Dendritic cell treated with granulocyte-macrophage colony-stimulating factor and Interleukin-4, amounts not matched to agents 40 ng/mL and 50 ng/mL, for 4 days (primary cell): Measurements from ENCODE around the gene ZDHHC13.

Experiments
- H3K27ac Mint-ChIP-seq: one replicate; pipeline ENCODE4 v1.8.0; 2022; ENCODE audit warnings: mild to moderate bottlenecking, mixed read lengths
- H3K27me3 Mint-ChIP-seq: one replicate; pipeline ENCODE4 v1.8.0; 2022; ENCODE audit warnings: mild to moderate bottlenecking, mixed read lengths
- H3K36me3 Mint-ChIP-seq: one replicate; pipeline ENCODE4 v1.8.0; 2022; ENCODE audit warnings: low read depth, mixed read lengths
- H3K4me1 Mint-ChIP-seq: one replicate; pipeline ENCODE4 v1.8.0; 2022; ENCODE audit warnings: low read depth, mixed read lengths
- H3K4me3 Mint-ChIP-seq: one replicate; pipeline ENCODE4 v1.8.0; 2022; ENCODE audit warnings: mild to moderate bottlenecking, moderate library complexity, mixed read lengths
- H3K9me3 Mint-ChIP-seq: one replicate; pipeline ENCODE4 v1.8.0; 2022; ENCODE audit warnings: mixed read lengths
- intact Hi-C: fragments of 100-400 bp; cut with micrococcal nuclease; formaldehyde crosslinking; loops from one replicate; pipeline ENCODE4 v1.15.0; 2022

Gene ZDHHC13, protein sequence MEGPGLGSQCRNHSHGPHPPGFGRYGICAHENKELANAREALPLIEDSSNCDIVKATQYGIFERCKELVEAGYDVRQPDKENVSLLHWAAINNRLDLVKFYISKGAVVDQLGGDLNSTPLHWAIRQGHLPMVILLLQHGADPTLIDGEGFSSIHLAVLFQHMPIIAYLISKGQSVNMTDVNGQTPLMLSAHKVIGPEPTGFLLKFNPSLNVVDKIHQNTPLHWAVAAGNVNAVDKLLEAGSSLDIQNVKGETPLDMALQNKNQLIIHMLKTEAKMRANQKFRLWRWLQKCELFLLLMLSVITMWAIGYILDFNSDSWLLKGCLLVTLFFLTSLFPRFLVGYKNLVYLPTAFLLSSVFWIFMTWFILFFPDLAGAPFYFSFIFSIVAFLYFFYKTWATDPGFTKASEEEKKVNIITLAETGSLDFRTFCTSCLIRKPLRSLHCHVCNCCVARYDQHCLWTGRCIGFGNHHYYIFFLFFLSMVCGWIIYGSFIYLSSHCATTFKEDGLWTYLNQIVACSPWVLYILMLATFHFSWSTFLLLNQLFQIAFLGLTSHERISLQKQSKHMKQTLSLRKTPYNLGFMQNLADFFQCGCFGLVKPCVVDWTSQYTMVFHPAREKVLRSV

DNA sequence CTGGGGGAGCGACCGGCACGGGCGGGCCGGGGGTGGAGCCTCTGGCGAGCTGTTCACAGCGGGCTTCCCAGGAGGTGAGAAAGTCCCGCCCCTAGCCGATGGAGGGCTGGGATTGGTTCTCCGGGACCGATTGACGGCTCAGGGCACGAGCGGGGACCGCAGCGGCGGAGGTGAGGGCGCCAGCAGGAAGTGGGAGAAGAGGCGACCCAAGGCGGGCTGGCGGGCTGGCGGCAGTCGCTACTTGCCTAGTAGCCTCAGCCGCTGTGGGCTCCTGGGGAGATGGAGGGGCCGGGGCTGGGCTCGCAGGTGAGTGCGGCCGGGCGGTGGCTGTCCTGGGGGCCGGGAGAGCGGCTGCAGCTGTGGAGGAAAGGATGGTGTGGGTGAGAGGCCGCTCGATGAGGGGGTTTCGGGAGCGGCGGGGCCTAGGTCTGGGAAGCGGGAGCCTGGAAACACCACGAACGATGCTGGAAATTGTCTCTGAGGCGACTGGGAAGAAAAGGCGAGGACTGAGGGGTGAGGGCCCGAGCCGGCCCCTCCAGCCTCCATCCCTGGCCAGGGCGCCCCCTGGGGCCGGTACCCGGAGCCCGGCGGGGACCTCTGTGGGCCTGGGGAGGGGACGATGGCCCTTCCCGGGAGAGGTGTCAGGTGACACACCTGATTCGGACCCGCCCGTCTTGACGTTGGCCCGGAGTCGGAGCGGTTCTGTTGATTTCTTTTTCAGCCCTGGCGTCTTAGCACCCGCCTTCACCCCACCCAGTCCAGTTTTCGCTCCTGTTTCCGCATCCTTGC lies at the start of gene ZDHHC13:
Gene ZDHHC13 (plus strand): TSS at position 198 of the 789 bp plus-strand sequence. CDS start 82 bp downstream, at position 280.
- Mint-ChIP-seq H3K4me3 (peak within 1 kb of the TSS; percentile 85), H3K4me1 (peaks cover 39% of the 10 kb centered on the region), H3K9me3 (no peaks in the 10 kb centered on the region), H3K36me3 (peaks cover 23% of the 10 kb centered on the region), H3K27ac (peak within 1 kb of the TSS; percentile 78), H3K27me3 (no peaks in the 10 kb centered on the region)
- intact Hi-C loops: loop anchor here (2.0 kb wide), 2 partner anchors 40 to 124 kb away; partner anchors contain the start of gene E2F8

DNA sequence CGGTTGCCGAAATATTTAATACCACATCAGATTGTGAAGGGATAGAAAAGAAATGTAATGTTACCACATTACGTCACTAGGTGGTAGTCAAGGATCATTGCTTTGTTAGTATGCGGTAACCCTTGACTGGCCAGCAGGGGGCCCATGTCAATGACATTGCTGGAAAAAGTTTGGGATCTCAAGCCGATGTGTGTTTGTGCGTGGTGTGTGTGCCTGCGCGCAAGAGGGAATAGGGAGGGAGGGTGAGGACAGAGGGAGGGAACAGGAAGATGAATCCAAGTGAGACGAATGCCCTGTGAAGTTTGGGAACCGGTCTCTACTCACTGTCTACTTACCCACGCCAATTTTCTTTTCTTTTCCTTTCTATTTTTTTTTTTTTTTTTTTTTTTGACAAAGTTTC lies 45.7 kb upstream of the ZDHHC13 start:
- H3K9me3 Mint-ChIP-seq: no peaks in the 10 kb centered on the region
- H3K36me3 Mint-ChIP-seq: no peaks in the 10 kb centered on the region
- no peak overlapping the region for H3K27ac Mint-ChIP-seq
- peak overlapping the region; percentile 43 for H3K4me3 Mint-ChIP-seq
- peaks cover 11% of the 10 kb centered on the region for H3K27me3 Mint-ChIP-seq
- no peaks in the 10 kb centered on the region for H3K4me1 Mint-ChIP-seq
- intact Hi-C loops: loop anchor here (1.0 to 10.0 kb wide), 2 partner anchors 84 to 482 kb away; no protein-coding TSS in a partner anchor

DNA sequence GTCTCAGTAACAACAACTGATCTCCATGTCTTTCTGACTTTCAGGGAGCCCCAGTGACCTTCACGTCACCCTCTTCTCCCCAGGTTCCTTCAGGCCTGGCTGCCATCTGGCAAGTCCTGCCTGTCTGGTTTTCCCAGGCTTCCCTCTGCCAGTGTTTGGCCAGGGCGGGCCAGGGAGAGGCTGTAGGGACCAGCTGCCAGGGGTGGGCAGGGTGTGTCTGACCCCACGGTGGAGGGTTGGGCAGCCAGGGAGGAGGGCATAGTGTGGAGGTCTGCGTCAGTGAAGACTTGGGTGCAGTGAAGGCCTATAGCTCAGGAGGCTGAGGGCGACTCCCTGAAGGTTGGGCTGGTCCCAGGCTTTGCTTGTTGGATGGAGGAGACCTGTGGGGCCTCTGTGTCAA lies 44.5 kb upstream of the ZDHHC13 start:
- H3K4me3 Mint-ChIP-seq: no peak overlapping the region
- peaks cover 5% of the 10 kb centered on the region for H3K27me3 Mint-ChIP-seq
- intact Hi-C loops: loop anchor here (10.0 kb wide), 1 partner anchor 82 kb away; no protein-coding TSS in a partner anchor
- no peaks in the 10 kb centered on the region for H3K4me1 Mint-ChIP-seq
- no peaks in the 10 kb centered on the region for H3K9me3 Mint-ChIP-seq
- no peak overlapping the region for H3K27ac Mint-ChIP-seq
- no peaks in the 10 kb centered on the region for H3K36me3 Mint-ChIP-seq

DNA sequence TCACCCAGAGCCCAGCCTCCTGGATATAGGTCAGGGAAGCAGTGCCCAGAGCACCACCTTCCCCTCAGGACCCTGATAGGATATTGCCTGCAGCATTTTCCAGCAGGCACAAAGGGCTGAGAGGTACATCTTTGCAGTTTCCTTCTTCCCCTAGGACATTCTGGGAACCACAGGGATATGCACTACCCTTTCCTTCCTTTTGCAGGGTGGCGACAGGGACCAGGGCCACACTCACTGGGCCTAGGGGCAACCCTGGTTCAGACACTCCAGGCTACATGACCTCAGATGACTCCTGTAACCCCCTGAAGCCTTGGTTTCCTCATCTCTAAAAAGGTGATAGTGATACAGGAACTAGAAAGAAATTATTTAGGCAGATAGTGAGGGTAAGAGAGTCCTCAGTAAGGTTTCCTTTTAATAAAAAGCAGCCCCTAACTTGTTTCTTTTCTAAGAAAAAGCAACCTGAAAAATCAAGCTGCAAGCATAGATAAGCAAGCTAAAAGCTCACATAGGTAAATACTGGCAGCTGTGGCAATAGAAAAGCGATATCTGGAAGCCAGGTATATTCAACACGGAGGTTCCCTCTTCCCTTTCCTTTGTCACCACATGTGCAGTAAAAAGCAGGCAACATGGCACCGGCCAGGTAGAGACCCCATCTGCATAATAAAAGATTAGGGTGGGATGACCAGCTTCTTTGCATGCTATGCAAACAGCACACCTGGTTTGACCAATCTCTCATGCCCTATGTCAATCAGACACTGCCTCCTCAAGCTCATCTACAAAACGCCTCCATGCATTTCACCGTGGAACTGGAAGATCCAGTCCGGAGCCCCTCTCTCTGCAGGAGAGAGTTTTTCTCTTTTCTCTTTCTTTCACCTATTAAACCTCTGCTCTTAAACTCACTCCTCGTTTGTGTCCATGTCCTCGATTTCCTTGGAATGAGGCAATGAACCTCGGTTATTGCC lies 43.2 kb upstream of the ZDHHC13 start:
- no peaks in the 10 kb centered on the region for H3K9me3 Mint-ChIP-seq
- H3K27ac Mint-ChIP-seq: no peak overlapping the region
- no peaks in the 10 kb centered on the region for H3K36me3 Mint-ChIP-seq
- H3K4me1 Mint-ChIP-seq: no peaks in the 10 kb centered on the region
- no peak overlapping the region for H3K4me3 Mint-ChIP-seq
- H3K27me3 Mint-ChIP-seq: peaks cover 5% of the 10 kb centered on the region
- intact Hi-C loops: loop anchor here (10.0 kb wide), 1 partner anchor 81 kb away; no protein-coding TSS in a partner anchor

DNA sequence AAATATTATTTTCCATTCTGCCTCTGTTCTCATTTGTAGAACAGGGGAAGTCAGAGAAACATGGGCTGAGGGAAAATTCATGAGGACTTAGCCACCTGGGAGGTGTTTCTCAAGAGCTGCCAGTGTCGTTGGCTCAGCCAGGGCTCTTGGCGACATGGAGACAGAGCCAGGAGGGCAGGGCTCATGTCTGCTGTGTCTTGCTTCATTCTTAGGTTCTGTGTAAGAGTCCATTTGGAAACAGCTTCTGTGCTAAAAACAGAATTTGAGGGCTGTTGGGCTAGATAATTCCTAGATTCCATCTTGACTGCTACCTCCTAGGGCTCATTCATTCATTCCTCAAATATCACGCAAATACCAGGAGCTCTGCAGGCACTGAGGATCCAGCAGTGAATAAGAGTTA lies 41.3 kb upstream of the ZDHHC13 start:
- Mint-ChIP-seq H3K4me3 (no peak overlapping the region), H3K27ac (no peak overlapping the region), H3K4me1 (no peaks in the 10 kb centered on the region), H3K27me3 (peaks cover 4% of the 10 kb centered on the region), H3K36me3 (no peaks in the 10 kb centered on the region), H3K9me3 (no peaks in the 10 kb centered on the region)
- intact Hi-C loops: loop anchor here (2.0 to 10.0 kb wide), 3 partner anchors 41 to 167 kb away; partner anchors contain the start of genes E2F8 and ZDHHC13

DNA sequence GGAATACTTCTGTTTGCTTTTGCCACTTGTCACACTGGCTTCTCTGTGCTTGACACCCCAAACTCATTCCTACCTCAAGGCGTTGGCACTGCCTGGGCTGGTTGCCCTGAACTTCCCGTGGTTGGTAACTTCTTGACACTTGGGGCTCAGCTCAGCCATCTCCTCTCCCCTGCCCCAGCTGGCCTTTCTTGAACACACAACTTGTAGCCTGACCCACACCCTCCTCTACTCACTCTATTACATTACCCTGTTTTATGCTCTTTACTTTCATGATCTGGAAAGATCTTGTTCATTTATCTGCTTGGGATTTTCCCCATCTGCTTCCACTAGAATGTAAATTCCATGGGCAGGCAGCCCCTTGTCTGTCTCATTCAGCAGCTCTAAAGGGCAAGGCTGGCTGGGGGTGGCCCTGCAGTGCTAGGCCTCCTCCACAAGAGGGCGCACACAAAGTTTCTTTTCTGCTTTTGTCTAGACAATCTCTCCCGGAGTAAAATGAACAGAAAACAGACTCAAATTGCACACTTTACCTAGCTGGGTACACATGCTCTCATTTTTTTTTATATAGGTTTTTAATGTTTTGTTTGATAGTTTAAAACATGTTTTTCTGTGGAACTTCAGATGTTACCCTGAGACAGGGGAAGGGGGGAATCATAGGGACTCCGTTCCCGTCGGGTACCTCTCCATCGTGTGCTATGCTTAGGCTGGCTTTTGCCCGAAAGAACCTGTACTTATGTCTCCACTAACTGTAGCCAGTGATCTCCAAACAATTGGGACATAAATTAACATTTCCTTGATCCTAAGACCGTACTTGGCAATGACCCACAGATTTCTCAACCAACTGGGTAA lies 40.0 kb upstream of the ZDHHC13 start:
- no peak overlapping the region for H3K4me3 Mint-ChIP-seq
- no peaks in the 10 kb centered on the region for H3K4me1 Mint-ChIP-seq
- intact Hi-C loops: loop anchor here (2.0 to 10.0 kb wide), 3 partner anchors 40 to 165 kb away; partner anchors contain the start of genes E2F8 and ZDHHC13
- H3K9me3 Mint-ChIP-seq: no peaks in the 10 kb centered on the region
- H3K27ac Mint-ChIP-seq: no peak overlapping the region
- no peaks in the 10 kb centered on the region for H3K36me3 Mint-ChIP-seq
- peaks cover 6% of the 10 kb centered on the region for H3K27me3 Mint-ChIP-seq

DNA sequence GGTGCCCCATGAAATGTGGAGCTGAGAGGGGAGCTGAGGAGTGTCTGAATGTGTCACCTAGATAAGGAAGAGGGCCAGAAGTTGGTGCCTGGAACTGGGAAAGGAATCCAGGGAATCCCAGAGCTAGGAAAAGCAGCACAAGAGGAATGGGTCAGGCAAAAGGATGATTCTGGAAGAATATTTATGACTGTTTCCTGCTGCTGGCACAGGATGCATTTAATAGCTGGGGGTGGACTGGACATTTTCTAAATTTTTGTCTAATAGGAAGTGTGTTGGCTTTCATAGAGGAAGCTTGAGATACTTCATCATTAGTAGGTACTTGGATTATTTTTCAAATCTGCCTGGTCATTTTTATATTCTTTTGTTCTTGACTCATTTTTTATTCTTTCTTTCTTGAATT lies 39.0 kb upstream of the ZDHHC13 start:
- Mint-ChIP-seq H3K9me3 (no peaks in the 10 kb centered on the region), H3K4me1 (no peaks in the 10 kb centered on the region), H3K4me3 (no peak overlapping the region), H3K27me3 (peaks cover 6% of the 10 kb centered on the region), H3K27ac (no peak overlapping the region), H3K36me3 (no peaks in the 10 kb centered on the region)
- intact Hi-C loops: loop anchor here (2.0 to 10.0 kb wide), 3 partner anchors 39 to 164 kb away; partner anchors contain the start of genes E2F8 and ZDHHC13

DNA sequence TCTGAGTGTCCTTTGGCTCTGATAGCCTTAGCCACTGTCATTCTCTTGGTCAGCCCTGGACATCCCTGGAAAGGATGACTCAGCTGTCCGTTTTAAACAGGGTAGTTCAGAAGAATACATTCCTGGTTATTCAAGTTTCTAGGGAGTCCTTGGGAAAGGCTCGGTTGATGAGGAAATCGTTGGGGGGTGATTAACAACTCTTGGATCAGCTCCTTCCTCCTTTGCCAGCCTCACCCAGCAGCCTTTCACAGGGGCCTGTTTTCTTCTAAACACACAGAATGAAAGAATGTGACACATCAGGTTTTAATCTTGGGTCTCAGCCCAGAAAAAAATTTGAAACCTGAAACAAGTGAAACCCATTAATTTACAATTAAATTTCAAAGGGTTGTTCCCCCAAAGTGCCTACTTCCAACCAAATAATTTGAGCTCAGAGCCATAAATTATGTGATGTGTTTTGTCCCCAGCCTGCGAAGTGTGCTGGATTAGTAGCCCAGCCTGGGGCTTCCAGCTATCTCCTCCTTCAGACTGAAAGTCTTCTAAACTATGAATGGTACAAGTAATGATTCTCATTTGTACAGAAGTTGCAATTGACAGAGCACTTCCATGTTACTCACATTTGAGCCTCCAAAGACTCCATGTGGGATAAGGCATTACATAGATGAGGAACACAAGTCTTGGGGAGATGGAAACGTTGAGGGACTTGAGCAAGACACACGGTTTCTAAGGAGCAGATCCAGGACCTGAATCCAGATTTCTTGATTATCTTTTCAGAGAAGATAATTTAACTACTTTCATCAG lies 37.1 kb upstream of the ZDHHC13 start:
- H3K4me3 Mint-ChIP-seq: no peak overlapping the region

DNA sequence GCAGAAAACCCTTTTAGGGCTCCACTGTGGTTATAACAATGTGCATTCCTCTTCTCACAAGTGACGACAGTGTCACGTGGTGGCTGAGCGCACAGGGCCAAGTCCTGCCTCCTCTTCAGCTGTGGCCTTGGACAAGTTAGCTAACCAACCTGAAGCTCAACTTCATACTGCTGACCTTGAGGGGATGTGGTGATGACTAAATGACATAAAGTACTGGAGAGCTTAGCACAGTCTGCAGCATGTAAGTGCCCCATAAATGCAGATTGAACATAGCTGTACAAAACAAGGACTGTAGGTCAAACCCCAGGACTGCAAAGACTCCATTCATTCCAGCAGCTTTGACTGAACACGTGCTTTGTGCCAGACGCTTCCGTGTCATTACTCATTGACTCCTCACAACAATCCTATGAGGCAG lies 36.4 kb upstream of the ZDHHC13 start:
- H3K4me3 Mint-ChIP-seq: no peak overlapping the region
- peaks cover 3% of the 10 kb centered on the region for H3K27me3 Mint-ChIP-seq
- H3K4me1 Mint-ChIP-seq: no peaks in the 10 kb centered on the region
- H3K36me3 Mint-ChIP-seq: no peaks in the 10 kb centered on the region
- H3K9me3 Mint-ChIP-seq: no peaks in the 10 kb centered on the region
- intact Hi-C loops: no loop called here
- H3K27ac Mint-ChIP-seq: no peak overlapping the region

More for the DNA sequence above, 37.1 kb upstream of the ZDHHC13 start:
- intact Hi-C loops: loop anchor here (5.0 to 10.0 kb wide), 2 partner anchors 75 to 162 kb away; partner anchors contain the start of gene E2F8
- Mint-ChIP-seq H3K36me3 (no peaks in the 10 kb centered on the region), H3K4me1 (no peaks in the 10 kb centered on the region), H3K27ac (no peak overlapping the region), H3K27me3 (peaks cover 3% of the 10 kb centered on the region), H3K9me3 (no peaks in the 10 kb centered on the region)

DNA sequence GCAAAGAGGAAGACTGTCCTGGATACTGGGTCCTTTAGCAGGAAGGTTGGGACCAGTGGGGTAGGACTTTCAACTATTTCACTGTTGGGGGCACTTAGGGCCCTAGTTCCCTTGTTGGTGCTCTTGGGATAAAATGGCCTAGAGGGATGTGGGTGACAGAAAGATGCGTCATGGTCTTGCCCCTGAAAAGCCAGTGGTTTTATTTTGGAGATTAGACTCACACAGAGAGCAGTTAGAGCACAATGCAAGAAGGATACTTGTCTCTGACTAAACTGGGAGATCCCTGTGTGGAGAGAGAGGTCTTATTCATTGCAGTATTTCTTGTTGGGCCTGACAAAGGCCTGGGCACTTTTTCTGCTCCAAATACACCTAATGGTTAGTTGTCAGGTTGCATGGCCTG lies 33.8 kb upstream of the ZDHHC13 start:
- H3K27me3 Mint-ChIP-seq: peaks cover 3% of the 10 kb centered on the region
- no peaks in the 10 kb centered on the region for H3K9me3 Mint-ChIP-seq
- H3K4me1 Mint-ChIP-seq: no peaks in the 10 kb centered on the region
- intact Hi-C loops: no loop called here
- no peak overlapping the region for H3K27ac Mint-ChIP-seq
- no peaks in the 10 kb centered on the region for H3K36me3 Mint-ChIP-seq
- no peak overlapping the region for H3K4me3 Mint-ChIP-seq

DNA sequence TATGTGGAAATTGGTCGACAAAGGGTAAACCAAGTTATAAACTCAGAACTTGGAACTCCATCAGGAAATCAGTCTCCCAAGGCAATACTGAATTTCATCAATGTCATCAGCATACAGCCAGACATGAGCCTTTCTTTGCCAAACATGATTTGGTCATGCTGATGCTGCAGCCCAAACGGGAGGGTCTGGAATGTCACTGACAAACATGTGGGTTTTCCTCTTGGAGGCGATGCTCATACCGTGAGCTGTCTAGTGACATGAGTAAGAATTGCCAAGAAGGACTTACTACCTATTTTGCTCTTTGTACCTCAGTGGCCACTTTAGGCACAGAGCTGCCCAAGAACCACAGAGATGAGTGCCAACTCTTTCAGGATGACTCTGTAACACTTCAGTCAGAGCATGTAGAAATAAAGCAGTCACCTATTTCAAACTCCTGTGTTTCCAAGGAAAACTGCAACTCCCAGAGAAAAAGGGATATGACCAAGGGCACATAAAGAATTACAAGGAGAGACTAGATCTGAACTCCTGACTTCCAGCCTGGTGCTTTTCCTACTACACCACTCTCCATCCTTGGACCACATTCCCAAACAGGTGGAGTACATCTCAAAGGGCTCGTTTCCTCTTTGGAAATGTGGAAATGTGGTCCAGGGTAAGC lies 32.2 kb upstream of the ZDHHC13 start:
- intact Hi-C loops: no loop called here
- peaks cover under 1% of the 10 kb centered on the region for H3K4me1 Mint-ChIP-seq

More for the DNA sequence above, 32.2 kb upstream of the ZDHHC13 start:
- H3K9me3 Mint-ChIP-seq: no peaks in the 10 kb centered on the region
- H3K4me3 Mint-ChIP-seq: no peak overlapping the region
- peaks cover 2% of the 10 kb centered on the region for H3K27me3 Mint-ChIP-seq
- no peak overlapping the region for H3K27ac Mint-ChIP-seq
- no peaks in the 10 kb centered on the region for H3K36me3 Mint-ChIP-seq
